PFSK-1 (cell line): ENCODE measurements around the gene RRP8.

Experiments
- FOXP2 ChIP-seq: optimal IDR thresholded peaks from 2 replicates; pipeline ENCODE3; 2011; ENCODE audit warnings: borderline replicate concordance, control low read depth, inconsistent platforms; ENCODE audit not compliant: insufficient read depth; ENCODE audit errors: extremely low read length, extremely low read depth
- POLR2AphosphoS5 ChIP-seq: IDR thresholded peaks from 2 replicates; pipeline ENCODE4 v1.6.1; 2012; ENCODE audit warnings: low read depth, mild to moderate bottlenecking, control low read depth, low read length, moderate library complexity
- SIN3A ChIP-seq: IDR thresholded peaks from 2 replicates; pipeline ENCODE4 v1.6.1; 2012; ENCODE audit warnings: mild to moderate bottlenecking, low read length, moderate library complexity, borderline replicate concordance; ENCODE audit not compliant: insufficient read depth
- TAF1 ChIP-seq: IDR thresholded peaks from 2 replicates; pipeline ENCODE4 v1.6.1; 2012; ENCODE audit warnings: low read length, control low read depth, borderline replicate concordance; ENCODE audit not compliant: insufficient read depth
- TF ChIP-seq, protein P1 (sequence below), 2 experiments: IDR thresholded peaks; 2 replicates each; pipeline versions ENCODE4 v1.6.1 to v1.8.0; 2011 to 2012; ENCODE audit warnings: low read depth in 2 of 2, low read length in 2 of 2, control low read depth in 1 of 2, inconsistent platforms in 1 of 2, mild to moderate bottlenecking in 1 of 2, moderate library complexity in 1 of 2; ENCODE audit not compliant: insufficient read depth in 1 of 2

The RRP8 gene

DNA sequence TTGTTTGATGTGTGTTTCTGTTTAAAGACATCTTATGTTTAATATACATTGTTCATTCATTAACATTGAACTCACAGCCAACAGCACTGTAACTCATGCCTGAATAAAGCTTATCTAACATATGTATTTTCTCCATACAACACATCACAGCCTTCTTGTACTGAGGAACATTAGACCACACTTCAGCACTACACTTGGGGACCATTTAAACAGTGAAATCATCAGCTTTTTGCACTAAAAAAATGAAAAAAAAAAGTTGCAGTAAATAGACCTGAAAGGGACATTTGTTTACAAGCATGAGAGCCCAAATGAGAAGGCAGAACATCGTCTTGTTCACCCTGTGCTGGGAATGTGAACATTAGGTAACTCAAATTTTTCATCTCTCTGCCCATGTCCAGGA is 31.1 kb upstream of the RRP8 start:
- no peak for TF ChIP-seq POLR2AphosphoS5
- TF ChIP-seq FOXP2 = no peak
- no peak for TF ChIP-seq TAF1
- TF ChIP-seq, protein P1, sequence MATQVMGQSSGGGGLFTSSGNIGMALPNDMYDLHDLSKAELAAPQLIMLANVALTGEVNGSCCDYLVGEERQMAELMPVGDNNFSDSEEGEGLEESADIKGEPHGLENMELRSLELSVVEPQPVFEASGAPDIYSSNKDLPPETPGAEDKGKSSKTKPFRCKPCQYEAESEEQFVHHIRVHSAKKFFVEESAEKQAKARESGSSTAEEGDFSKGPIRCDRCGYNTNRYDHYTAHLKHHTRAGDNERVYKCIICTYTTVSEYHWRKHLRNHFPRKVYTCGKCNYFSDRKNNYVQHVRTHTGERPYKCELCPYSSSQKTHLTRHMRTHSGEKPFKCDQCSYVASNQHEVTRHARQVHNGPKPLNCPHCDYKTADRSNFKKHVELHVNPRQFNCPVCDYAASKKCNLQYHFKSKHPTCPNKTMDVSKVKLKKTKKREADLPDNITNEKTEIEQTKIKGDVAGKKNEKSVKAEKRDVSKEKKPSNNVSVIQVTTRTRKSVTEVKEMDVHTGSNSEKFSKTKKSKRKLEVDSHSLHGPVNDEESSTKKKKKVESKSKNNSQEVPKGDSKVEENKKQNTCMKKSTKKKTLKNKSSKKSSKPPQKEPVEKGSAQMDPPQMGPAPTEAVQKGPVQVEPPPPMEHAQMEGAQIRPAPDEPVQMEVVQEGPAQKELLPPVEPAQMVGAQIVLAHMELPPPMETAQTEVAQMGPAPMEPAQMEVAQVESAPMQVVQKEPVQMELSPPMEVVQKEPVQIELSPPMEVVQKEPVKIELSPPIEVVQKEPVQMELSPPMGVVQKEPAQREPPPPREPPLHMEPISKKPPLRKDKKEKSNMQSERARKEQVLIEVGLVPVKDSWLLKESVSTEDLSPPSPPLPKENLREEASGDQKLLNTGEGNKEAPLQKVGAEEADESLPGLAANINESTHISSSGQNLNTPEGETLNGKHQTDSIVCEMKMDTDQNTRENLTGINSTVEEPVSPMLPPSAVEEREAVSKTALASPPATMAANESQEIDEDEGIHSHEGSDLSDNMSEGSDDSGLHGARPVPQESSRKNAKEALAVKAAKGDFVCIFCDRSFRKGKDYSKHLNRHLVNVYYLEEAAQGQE (IDR thresholded peaks at IDR 0.05; ENCODE audit: insufficient read depth in 1 of 2, low read depth in 2 of 2, low read length in 2 of 2) = no peak
- no peak for TF ChIP-seq SIN3A

DNA sequence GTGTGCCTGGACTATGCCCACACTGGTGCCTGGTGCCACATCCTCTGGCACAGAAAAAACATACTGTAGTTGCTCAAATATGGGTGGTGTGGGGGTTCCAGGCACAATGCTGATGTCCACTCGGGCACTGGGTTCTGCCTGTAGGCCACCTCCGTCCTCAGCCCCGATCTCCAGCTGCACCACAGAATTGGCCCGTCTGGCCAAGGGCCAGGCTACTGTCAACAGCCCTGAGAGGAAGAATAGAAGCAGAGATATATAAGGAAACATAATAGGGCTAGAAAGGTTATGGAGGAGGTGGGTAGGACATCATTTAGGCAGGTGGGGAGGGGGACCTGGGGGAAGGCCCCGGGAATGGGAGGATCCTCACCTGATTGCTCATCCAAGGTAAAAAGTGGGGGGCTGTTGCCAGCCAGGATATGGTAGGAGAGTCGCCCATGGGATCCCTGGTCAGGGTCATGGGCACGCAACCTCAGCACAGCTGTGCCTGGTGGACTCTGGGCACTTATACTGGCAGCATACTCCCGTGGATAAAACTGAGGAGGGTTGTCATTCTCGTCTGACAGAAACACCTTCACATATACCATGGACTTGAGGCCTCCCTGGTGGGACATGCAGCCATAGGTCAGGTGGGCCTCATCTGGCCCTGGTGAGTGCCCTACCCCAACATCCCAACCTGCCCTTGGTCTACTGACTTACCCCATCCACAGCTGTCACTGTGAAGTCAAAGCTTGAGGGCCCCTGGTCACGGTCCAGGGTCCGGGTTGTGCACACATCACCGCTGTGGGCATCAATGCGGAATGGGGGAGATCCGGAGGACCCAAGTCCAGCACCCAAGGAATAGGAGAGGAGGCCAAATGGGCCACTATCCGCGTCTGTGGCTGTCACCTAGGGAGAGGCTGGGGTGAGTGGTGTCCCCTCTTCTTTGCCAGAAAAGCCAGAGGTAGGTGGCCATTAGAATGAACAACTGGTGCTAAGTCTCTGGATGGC is 30.3 kb upstream of the RRP8 start:
- TF ChIP-seq SIN3A (no peak), FOXP2 (no peak), POLR2AphosphoS5 (no peak), TAF1 (no peak)
- TF ChIP-seq, protein P1 (IDR thresholded peaks at IDR 0.05; ENCODE audit: insufficient read depth in 1 of 2, low read depth in 2 of 2, low read length in 2 of 2) = no peak

DNA sequence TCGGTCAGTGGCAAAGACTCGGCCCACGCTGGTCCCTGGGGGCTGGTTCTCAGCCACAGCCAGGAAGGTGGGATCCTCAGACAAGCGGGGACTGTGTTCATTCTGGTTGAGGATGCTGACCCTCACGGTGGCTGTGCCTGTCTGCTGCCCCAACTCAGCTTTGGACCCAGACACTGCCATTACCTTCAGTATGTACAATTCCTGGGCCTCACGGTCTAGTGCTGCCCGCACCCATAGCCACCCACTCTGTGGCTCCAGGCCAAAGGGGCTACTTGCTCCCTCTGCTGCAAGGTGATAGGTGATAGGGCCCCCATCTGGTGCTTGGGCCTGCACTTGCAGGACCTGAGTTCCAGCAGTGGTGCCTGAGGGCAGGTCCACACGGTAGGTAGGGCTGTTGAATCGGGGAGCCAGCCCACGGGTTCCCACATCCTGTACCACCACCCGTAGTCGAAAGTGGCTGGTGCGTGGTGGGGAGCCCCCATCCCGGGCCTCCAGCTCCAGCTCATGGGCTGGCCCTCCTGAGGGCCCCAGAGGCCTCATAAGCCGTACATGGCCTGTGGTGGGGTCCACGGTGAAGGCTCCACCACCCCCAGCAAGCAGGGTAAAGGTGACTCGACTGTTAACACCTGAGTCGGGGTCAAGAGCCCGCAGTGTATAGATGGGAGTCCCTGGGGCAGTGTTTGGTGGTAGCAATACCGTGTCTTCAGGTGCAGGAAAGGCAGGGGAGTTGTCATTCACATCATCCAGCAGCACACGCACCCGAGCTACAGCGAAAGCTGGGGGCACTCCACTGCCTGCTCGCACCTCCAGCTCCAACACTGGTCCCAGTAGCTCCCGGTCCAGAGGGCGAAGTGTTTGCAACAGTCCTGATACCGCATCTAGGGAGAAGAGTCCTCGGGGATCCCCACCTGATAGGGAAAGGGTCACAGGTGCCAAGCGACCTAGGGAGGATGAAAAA is 29.0 kb upstream of the RRP8 start:
- TF ChIP-seq, protein P1 (IDR thresholded peaks at IDR 0.05; ENCODE audit: insufficient read depth in 1 of 2, low read depth in 2 of 2, low read length in 2 of 2) = no peak
- TF ChIP-seq POLR2AphosphoS5 = no peak
- no peak for TF ChIP-seq TAF1
- no peak for TF ChIP-seq SIN3A
- no peak for TF ChIP-seq FOXP2

DNA sequence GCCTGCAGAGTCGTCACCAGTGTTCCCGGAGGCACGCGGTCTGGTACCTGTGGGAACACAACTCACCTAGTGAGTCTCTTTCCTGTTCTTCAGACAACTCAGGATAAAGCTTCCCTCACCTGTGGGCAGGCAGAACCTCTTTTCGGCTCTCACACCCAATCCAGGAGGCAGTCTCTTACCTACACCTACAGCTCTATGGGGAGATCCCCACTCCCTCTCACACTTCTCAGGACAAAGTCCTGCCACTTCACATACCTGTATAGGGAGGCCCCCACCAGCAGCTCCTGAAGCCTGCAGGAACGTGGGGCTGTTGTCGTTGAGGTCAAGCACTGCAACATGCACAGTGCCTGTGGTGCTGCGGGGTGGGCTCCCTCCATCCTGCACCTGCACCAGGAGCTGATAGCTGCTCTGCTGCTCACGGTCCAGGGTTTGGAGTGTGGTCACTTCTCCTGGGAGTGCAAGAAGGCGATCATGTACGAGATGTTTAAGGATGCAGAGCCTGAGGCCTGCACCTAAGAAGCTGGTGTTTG is 28.0 kb upstream of the RRP8 start:
- TF ChIP-seq SIN3A (no peak), TAF1 (no peak), FOXP2 (no peak), POLR2AphosphoS5 (no peak)
- TF ChIP-seq, protein P1 (IDR thresholded peaks at IDR 0.05; ENCODE audit: insufficient read depth in 1 of 2, low read depth in 2 of 2, low read length in 2 of 2) = no peak
